ENCODE measurements around the gene GPR37L1.

The GPR37L1 gene

GRCh38 chr1:202101184-202101583 lies 21.5 kb upstream of the GPR37L1 start:
- TF ChIP-seq, protein P1, sequence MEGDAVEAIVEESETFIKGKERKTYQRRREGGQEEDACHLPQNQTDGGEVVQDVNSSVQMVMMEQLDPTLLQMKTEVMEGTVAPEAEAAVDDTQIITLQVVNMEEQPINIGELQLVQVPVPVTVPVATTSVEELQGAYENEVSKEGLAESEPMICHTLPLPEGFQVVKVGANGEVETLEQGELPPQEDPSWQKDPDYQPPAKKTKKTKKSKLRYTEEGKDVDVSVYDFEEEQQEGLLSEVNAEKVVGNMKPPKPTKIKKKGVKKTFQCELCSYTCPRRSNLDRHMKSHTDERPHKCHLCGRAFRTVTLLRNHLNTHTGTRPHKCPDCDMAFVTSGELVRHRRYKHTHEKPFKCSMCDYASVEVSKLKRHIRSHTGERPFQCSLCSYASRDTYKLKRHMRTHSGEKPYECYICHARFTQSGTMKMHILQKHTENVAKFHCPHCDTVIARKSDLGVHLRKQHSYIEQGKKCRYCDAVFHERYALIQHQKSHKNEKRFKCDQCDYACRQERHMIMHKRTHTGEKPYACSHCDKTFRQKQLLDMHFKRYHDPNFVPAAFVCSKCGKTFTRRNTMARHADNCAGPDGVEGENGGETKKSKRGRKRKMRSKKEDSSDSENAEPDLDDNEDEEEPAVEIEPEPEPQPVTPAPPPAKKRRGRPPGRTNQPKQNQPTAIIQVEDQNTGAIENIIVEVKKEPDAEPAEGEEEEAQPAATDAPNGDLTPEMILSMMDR (IDR thresholded peaks at IDR 0.05; ENCODE audit: extremely low read depth, missing control alignments) = no peak
- no peak for DNase-seq (ENCODE audit: low spot score)

GRCh38 chr1:202104073-202104472 lies 18.6 kb upstream of the GPR37L1 start:
- TF ChIP-seq, protein P1 (IDR thresholded peaks at IDR 0.05; ENCODE audit: extremely low read depth, missing control alignments) = no peak
- no peak for DNase-seq (ENCODE audit: low spot score)

DNA sequence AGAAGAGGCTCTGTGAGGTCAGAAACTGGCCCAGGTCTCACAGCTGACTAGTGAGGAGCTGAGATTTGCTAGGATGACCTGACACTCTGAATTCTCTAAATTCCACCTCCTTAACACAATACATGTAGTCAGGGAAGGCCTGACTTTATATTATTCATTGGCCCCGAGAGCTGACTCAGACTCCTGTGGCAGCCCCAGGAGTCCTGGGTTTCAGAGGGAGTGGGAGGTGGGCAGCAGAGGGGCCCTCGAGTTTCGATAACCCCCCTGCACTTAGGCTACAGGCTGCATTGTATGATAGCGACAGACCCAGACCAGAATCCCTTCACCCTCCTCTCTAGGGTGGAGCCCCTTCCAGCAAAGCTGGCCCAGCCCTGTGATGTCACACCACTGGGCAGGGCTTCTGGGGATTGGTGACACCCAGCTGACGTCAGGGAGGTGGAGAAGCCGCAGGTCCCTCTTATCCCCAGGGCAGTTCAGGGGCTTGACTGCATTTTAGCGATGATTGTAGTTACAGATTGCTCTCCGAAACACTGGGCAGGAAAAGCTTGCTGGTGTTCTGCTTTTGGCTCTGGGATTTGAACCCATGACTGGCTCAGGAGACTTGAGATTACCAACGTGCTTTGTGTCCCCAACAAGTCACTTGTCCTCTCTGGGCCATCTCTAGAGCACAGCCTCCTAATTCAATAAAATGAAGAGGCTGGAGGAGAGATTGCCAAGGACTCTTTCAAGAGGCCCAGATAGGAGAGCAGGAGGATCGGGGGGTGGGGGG lies 17.0 kb upstream of the GPR37L1 start:
- DNase-seq (ENCODE audit: low spot score) = no peak
- TF ChIP-seq, protein P1 (IDR thresholded peaks at IDR 0.05; ENCODE audit: extremely low read depth, missing control alignments) = no peak

DNA sequence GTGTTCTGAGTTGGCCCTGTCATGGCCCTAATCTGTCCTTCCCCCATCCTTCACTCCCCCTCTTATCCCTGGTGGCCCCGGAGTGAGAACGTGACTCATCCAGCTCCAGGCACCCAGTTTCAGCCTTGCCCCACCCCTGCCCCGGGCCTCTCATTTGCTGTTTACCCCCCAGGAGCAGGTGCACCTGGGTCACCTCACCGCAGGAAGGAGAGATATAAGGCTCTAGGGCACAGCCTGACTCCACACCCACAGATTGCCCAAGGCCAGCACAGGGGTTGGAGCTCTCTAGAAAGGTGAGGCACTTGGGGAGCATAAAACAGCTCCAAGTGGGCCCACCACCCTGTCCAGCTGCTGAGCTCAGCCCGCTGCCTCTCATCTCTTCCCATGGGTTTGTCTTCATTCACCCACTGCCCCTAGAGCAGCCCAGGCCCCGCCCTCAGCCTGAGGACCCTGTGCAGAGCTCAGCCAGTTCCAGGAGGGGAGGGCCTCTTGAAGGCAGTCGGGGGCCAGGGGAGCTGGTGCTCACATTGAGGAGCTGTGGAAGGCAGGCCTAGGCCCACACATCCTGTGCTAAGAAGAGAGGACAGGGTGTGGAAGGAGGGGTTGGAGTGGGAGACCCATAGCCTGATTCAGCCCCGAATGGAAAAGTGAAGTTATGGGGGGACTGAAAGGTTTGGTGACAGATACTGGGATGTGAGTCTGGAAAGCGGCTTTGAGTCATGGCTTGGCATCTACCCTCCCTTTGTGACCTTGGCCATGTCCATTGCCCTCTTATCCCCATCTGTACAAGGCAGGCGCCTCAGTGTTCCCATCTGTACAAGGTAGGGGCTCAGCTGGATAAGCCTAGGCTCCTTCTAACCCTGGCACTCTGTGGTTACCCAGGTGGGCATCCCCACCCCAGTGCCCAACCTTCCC lies 16.1 kb upstream of the GPR37L1 start:
- DNase-seq (ENCODE audit: low spot score) = no peak
- TF ChIP-seq, protein P1 (IDR thresholded peaks at IDR 0.05; ENCODE audit: extremely low read depth, missing control alignments) = no peak

DNA sequence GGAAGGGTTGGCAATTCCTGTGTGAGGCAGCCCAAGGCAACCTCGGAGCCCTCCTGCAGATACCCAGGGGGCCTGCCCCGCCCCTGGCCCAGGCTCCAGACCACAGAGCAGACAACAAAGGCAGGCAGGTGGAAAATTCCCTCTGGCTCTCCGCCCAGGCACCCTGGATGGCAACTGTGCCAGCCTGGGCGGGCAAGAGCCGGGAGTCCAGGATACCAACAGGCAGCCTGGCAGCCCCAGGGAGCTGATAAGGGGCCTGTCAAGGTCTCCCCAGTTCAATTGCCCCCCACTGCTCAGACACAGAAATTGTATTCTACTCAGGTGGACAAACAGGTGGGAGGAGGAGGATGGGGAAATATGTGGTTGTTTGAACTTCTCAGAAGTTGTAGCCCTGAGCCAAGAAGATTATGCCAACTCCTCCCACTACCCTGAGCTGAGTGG lies 15.4 kb upstream of the GPR37L1 start:
- TF ChIP-seq, protein P1 (IDR thresholded peaks at IDR 0.05; ENCODE audit: extremely low read depth, missing control alignments) = no peak
- DNase-seq (ENCODE audit: low spot score) = no peak

DNA sequence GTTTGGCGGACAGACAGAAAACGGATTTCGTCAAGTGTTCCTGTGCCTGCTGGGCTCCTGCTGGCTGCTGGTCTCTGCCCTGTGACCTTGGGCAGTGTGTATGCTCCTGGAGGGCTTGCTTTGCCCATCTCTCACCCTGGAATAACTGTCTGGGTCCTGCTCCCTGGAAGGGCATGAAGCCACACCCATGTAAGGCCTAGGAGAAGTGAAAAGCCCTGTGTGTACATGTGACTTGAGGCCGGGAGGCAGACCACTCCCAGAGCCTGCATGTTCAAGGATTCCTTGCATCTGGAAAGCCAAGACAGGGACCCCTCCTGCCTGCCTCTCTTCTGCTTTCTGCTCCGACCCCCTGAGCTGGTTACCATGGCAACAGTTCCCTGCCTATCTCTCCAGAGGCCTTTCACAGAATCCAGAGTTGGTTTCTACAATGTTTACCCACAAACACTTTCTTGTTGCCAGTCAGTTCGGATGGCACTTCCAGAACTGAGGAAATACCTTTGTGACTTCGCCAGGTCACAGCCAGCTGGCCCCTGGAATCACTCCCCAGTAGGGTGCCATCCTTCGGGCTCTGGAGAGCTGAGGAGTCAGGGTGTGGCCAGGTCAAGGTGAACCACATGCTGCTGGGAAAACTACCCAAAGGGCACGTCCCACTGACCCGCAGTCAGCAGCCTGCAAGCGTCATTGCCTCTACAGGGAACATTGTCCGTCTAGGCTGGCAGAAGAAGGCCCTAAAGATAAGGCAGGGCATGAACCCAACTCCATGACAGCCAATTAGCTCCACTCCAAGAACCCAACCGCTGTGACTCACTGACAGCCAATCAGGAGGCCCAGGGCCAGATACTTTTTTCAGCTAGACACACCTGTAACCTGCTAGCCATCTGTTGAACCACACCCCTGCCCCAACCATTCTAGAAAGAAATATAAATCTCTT lies 14.7 kb upstream of the GPR37L1 start:
- no peak for DNase-seq (ENCODE audit: low spot score)

More for the DNA sequence above, 14.7 kb upstream of the GPR37L1 start:
- TF ChIP-seq, protein P1 (IDR thresholded peaks at IDR 0.05; ENCODE audit: extremely low read depth, missing control alignments) = no peak
